RCC 7860 (cell line): ENCODE data around the gene RAB20.

Experiments used
- DNase-seq: peaks from one replicate; pipeline ENCODE4 v3.0.0-alpha.2; 2015; ENCODE audit warnings: low spot score
- FAIRE-seq: peaks from 2 replicates; lab custom pipeline; 2012; peaks lifted over from hg19 to GRCh38; lab: Jason Lieb, UNC

Gene RAB20

GRCh38 chr13:110531671-110532083 is 29.8 kb downstream of the RAB20 start:
- peak; percentile 13 for DNase-seq
- FAIRE-seq: no peak

GRCh38 chr13:110531100-110531499 is 30.4 kb downstream of the RAB20 start:
- FAIRE-seq: no peak
- no peak for DNase-seq

GRCh38 chr13:110529522-110530311 is 31.8 kb downstream of the RAB20 start:
- DNase-seq: no peak
- no peak for FAIRE-seq

GRCh38 chr13:110528911-110529310 is 32.6 kb downstream of the RAB20 start:
- DNase-seq (no peak), FAIRE-seq (no peak)

GRCh38 chr13:110528371-110528770 is 33.2 kb downstream of the RAB20 start:
- FAIRE-seq (no peak), DNase-seq (no peak)

GRCh38 chr13:110525328-110526319 is 35.9 kb downstream of the RAB20 start:
- FAIRE-seq: no peak

GRCh38 chr13:110524541-110525257 is 36.8 kb downstream of the RAB20 start:
- no peak for FAIRE-seq

More at GRCh38 chr13:110525328-110526319, 35.9 kb downstream of the RAB20 start:
- DNase-seq: no peak

GRCh38 chr13:110523838-110524540 is 37.5 kb downstream of the RAB20 start:
- FAIRE-seq: no peak
- no peak for DNase-seq

More at GRCh38 chr13:110524541-110525257, 36.8 kb downstream of the RAB20 start:
- no peak for DNase-seq

- DNase-seq (no peak), FAIRE-seq (no peak)
These were observed 38.3 kb downstream of the RAB20 start for GRCh38 chr13:110523180-110523579.

GRCh38 chr13:110522721-110523120 is 38.8 kb downstream of the RAB20 start:
- FAIRE-seq (no peak), DNase-seq (no peak)

GRCh38 chr13:110521946-110522345 is 39.6 kb downstream of the RAB20 start:
- DNase-seq: no peak
- FAIRE-seq: no peak

- no peak for FAIRE-seq
- no peak for DNase-seq
These were observed 40.2 kb downstream of the RAB20 start for GRCh38 chr13:110521296-110521680.

GRCh38 chr13:110520431-110521295 is 40.9 kb downstream of the RAB20 start:
- DNase-seq (no peak), FAIRE-seq (no peak)

GRCh38 chr13:110519506-110519905 is 42.0 kb downstream of the RAB20 start:
- DNase-seq (no peak), FAIRE-seq (no peak)

GRCh38 chr13:110519046-110519445 is 42.5 kb downstream of the RAB20 start:
- no peak for FAIRE-seq
- DNase-seq: no peak

- no peak for FAIRE-seq
- DNase-seq: no peak
These were observed 43.0 kb downstream of the RAB20 start for GRCh38 chr13:110518571-110518970.

- DNase-seq: no peak
- no peak for FAIRE-seq
These were observed 43.3 kb downstream of the RAB20 start for GRCh38 chr13:110518226-110518525.

GRCh38 chr13:110517505-110518225 is 43.9 kb downstream of the RAB20 start:
- DNase-seq (no peak), FAIRE-seq (no peak)

- DNase-seq (no peak), FAIRE-seq (no peak)
These were observed 45.0 kb downstream of the RAB20 start for GRCh38 chr13:110516500-110516899.
